Thoracic aorta (tissue), 2 donors: ENCODE results near the gene CRYGS. TPM values are rescaled to one million over a fixed set of nuclear protein-coding genes. Genes with fewer than 3 reads are reported as not detected.
"Not testable (repeated sequence)": the region's sequence is repeated elsewhere in the genome, so short reads cannot be mapped to it uniquely, and the experiment has no call there.

Experiments
- ATAC-seq: fragments of 150-250 bp; one replicate; pipeline ENCODE4 v1.8.0; 2017; ENCODE audit warnings: low read depth; ENCODE audit not compliant: insufficient number of reproducible peaks, low FRiP score
- DNase-seq: peaks from one replicate; pipeline ENCODE4 v3.0.0-alpha.2; 2020; ENCODE audit warnings: low spot score
- H3K27ac ChIP-seq, 2 donors: fragments of 200-600 bp; sonication (generic); 1 replicate in 1 of 2; 2 replicates in 1 of 2; pipeline ENCODE4 v1.5.1; 2016; ENCODE audit warnings: mild to moderate bottlenecking in 2 of 2, moderate library complexity in 2 of 2
- H3K27me3 ChIP-seq: fragments of 200-600 bp; sonication (generic); replicated peaks from 2 replicates; pipeline ENCODE4 v1.6.0; 2016; ENCODE audit warnings: mild to moderate bottlenecking; ENCODE audit not compliant: insufficient read depth
- H3K36me3 ChIP-seq: fragments of 200-600 bp; sonication (generic); one replicate; pipeline ENCODE4 v1.5.1; 2016
- H3K4me1 ChIP-seq, 2 donors: fragments of 200-600 bp; sonication (generic); 1 replicate in 1 of 2; 2 replicates in 1 of 2; pipeline versions ENCODE4 v1.5.1 to v1.6.0; 2016; ENCODE audit warnings: low read depth in 2 of 2, mild to moderate bottlenecking in 1 of 2; ENCODE audit not compliant: control insufficient read depth in 1 of 2
- H3K4me3 ChIP-seq: fragments of 200-600 bp; sonication (generic); 2 replicates; pipeline ENCODE4 v1.5.1; 2016; ENCODE audit warnings: mild to moderate bottlenecking
- H3K9me3 ChIP-seq: fragments of 200-600 bp; sonication (generic); 2 replicates; pipeline ENCODE4 v1.5.1; 2016
- CTCF ChIP-seq: fragments of 200-600 bp; sonication (generic); IDR thresholded peaks from one replicate; pipeline ENCODE4 v1.5.1; 2019; ENCODE audit warnings: antibody characterized with exemption
- total RNA-seq, 2 donors: library from RNA; depleted of rRNA; stranded (reverse); fragments of >200 nt; gene quantifications; one replicate each; pipeline versions ENCODE4 v1.1.0 to v1.2.3, GENCODE V29; 2016

CRYGS gene
- total RNA-seq, 2 donors from 2014 or later, result 3.7 to 4.4 TPM

- no peaks in the 10 kb centered on the region for H3K9me3 ChIP-seq
- ATAC-seq, result no peak
- no peak overlapping the region for H3K27ac ChIP-seq
- H3K4me1 ChIP-seq, result peaks cover 9 to 16% of the 10 kb centered on the region in 2 donors
- H3K27me3 ChIP-seq, result no peaks in the 10 kb centered on the region
- H3K4me3 ChIP-seq, result no peak overlapping the region
- no peak for DNase-seq
- TF ChIP-seq CTCF, result no peak
- H3K36me3 ChIP-seq, result no peaks in the 10 kb centered on the region
Measured at GRCh38 chr3:186506857-186507256, 37.3 kb downstream of the CRYGS start.

- Histone ChIP-seq H3K36me3 (no peaks in the 10 kb centered on the region), H3K9me3 (no peaks in the 10 kb centered on the region), H3K4me3 (no peak overlapping the region), H3K27ac (no peak overlapping the region), H3K27me3 (no peaks in the 10 kb centered on the region), H3K4me1 (peaks cover 9 to 16% of the 10 kb centered on the region in 2 donors)
- no peak for ATAC-seq
- no peak for DNase-seq
- TF ChIP-seq CTCF, result no peak
Measured at GRCh38 chr3:186506191-186506739, 37.9 kb downstream of the CRYGS start.

DNA sequence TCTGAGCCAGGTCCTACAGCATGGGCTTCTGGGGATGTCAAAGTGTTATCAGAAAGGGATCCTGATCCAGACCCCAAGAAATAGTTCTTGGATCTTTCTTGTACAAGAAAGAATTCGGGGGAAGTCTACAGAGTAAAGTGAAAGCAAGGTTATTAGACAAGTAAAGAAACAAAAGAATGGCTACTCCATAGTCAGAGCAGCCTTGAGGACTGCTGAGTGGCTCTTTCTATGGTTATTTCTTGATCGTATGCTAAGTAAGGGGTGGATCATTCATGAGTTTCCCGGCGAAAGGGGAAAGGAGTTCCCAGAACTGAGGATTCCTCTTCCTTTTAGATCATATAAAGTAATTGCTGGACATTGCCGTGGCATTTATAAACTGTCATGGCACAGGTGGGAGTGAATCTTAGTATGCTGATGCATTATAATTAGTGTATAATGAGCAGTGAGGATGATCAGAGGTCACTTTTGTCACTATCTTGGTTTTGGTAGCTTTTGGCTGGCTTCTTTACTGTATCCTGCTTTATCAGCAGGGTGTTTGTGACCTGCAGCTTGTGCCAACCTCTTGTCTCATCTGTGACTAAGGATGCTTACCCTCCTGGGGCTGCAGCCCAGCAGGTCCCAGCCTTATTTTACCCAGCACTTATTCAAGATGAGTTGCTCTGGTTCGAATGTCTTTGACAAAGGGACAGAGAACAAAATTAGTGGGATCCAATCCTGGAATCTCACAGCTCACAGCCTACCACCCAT is 41.0 kb downstream of the CRYGS start:
- DNase-seq (no peak), ATAC-seq (no peak)
- H3K27ac ChIP-seq, result no peak overlapping the region
- no peaks in the 10 kb centered on the region for H3K36me3 ChIP-seq
- no peaks in the 10 kb centered on the region for H3K9me3 ChIP-seq
- peaks cover 9 to 16% of the 10 kb centered on the region in 2 donors for H3K4me1 ChIP-seq
- H3K4me3 ChIP-seq, result peak overlapping the region; percentile 56
- no peaks in the 10 kb centered on the region for H3K27me3 ChIP-seq
- no peak for TF ChIP-seq CTCF

- Histone ChIP-seq H3K27ac (no peak overlapping the region), H3K36me3 (no peaks in the 10 kb centered on the region), H3K27me3 (no peaks in the 10 kb centered on the region), H3K4me3 (peak overlapping the region; percentile 56), H3K9me3 (no peaks in the 10 kb centered on the region), H3K4me1 (peaks cover 9 to 16% of the 10 kb centered on the region in 2 donors)
- TF ChIP-seq CTCF, result no peak
- ATAC-seq (no peak), DNase-seq (no peak)
Measured at GRCh38 chr3:186502138-186502948, 41.8 kb downstream of the CRYGS start.

DNA sequence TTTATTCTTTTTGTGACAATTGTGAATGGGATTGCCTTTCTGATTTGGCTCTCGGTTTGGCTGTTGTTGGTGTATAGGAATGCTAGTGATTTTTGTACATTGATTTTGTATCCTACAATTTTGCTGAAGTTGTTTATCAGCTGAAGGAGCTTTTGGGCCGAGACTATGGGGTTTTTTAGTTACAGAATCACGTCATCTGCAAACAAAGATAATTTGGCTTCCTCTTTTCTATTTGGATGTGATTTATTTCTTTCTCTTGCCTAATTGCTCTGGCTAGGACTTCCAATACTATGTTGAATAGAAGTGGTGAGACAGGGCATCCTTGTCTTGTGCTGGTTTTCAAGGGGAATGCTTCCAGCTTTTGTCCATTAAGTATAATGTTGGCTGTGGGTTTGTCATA is 44.2 kb downstream of the CRYGS start:
- not testable (repeated sequence) for H3K27ac ChIP-seq, H3K27me3 ChIP-seq, H3K36me3 ChIP-seq, ATAC-seq, H3K9me3 ChIP-seq, H3K4me3 ChIP-seq, DNase-seq
- H3K4me1 ChIP-seq, result peaks cover 15 to 31% of the 10 kb centered on the region in 2 donors

GRCh38 chr3:186498022-186498421 is 46.2 kb downstream of the CRYGS start:
- not testable (repeated sequence) for H3K36me3 ChIP-seq, H3K9me3 ChIP-seq, ATAC-seq, H3K27me3 ChIP-seq, H3K27ac ChIP-seq, DNase-seq, H3K4me3 ChIP-seq
- peaks cover 8 to 40% of the 10 kb centered on the region in 2 donors for H3K4me1 ChIP-seq
